SKM-1 (cell line): ENCODE measurements around the gene NDUFB8.
"Not testable (repeated sequence)": the region's sequence is repeated elsewhere in the genome, so short reads cannot be mapped to it uniquely, and the experiment has no call there.

Experiments used
- DNase-seq: peaks from one replicate; lab custom pipeline; 2025; ENCODE audit not compliant: unreplicated experiment; lab: John Stamatoyannopoulos, UW

NDUFB8 gene

DNA sequence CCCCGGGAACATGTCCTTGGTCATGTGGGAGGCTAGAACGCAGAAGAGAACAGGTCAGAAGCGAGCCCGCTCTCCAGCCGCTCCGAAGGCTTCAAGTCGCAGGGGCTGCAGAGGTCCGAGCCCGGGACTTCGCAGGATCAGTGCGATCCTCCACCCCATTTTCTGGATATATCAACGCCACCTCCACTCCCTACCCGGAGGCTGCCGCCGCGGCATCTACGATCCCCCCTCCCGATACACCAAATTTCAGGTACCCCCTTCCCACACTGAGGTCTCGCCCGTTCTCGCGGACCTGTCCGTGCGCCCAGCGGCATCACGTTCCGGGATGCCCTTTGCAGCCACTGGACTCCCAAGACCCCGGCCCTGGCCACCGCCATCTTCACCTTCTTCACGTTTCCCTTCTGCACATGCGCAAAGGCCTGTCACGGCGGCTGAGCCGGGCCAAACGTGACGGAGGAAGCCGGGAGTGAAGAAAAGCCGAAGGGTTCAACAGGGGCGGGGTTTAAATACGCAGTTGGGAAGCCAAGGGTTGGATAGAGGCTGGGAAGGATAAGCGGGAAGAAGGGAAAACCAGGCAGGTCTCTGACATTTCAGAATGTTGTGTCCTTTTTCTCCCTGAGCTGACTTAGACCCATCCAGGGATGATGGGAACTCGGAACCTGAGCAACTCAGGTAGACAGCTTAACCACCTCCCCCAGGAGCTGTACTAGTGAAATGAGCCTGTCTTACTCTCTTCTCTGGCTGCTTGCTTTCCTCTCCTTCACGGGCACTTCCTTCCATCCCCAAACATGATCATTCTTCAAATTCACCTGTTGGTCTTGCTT, at the start of gene NDUFB8:
Gene NDUFB8, minus strand, starts transcription at position 397 of the 824 bp plus-strand sequence. Its CDS starts 20 bp downstream, at position 377.
- peak; percentile 70 for DNase-seq

- DNase-seq, result no peak
Observed at GRCh38 chr10:100576282-100576635, 46.6 kb upstream of the NDUFB8 start.

DNA sequence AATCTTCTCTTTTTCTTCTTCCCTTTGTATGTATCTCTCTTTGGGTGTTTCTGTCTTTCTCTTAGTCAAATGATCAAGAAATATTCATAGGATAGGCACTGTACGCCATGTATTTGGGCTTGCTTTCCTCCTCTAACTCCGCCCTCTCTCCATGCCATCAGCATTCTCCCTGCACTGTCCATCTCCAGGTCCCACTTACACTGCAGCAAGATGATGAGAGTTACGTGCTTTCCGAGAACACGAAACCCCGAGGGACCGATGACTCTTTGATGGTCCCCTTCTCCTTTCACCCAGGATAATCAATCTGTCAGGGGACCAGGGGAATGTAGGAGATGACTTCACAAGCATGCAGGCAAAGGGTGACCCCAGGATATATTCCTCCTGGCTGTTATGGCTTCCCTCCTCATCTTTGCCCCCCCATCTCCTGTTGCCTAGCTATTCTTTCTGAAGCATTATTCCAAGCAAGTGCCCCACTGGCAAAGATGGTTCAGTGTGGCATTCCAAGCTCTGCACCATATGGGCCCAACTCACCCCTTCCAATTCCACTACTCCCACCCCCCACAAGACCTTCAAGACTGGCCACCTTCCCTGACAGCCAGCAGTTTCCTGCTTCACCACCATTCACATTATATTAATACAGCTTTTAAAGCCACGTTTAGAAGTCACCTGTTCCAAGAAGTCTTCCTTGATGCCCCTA, 46.1 kb upstream of the NDUFB8 start:
- DNase-seq, result no peak

- not testable (repeated sequence) for DNase-seq
Observed at GRCh38 chr10:100575146-100575545, 45.5 kb upstream of the NDUFB8 start.

GRCh38 chr10:100571084-100571856, 41.6 kb upstream of the NDUFB8 start:
- DNase-seq, result no peak

DNA sequence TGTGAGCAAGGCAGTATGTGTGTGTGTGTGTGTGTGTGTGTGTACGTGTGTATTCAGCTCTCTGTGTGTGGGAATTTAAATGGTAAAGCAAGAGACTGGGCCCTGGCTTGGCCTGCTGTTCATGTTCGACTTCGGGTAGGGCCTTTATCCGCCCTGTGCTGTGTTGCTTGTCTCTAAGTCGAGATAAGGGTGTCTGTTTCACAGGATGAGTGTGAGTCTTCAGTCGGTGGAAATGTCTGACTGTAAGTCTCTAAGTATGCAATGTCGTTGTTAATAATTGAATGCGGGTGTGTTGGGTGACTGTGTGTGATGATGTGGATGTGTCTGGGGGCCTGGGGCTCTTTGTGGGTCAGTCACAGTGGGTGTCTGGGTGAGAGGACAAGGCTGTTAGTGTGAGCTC, 40.8 kb upstream of the NDUFB8 start:
- no peak for DNase-seq

- DNase-seq, result no peak
Observed at GRCh38 chr10:100569687-100570481, 40.2 kb upstream of the NDUFB8 start.

- no peak for DNase-seq
Observed at GRCh38 chr10:100568912-100569311, 39.2 kb upstream of the NDUFB8 start.

- no peak for DNase-seq
Observed at GRCh38 chr10:100567826-100568225, 38.2 kb upstream of the NDUFB8 start.

GRCh38 chr10:100567249-100567648, 37.6 kb upstream of the NDUFB8 start:
- no peak for DNase-seq

DNA sequence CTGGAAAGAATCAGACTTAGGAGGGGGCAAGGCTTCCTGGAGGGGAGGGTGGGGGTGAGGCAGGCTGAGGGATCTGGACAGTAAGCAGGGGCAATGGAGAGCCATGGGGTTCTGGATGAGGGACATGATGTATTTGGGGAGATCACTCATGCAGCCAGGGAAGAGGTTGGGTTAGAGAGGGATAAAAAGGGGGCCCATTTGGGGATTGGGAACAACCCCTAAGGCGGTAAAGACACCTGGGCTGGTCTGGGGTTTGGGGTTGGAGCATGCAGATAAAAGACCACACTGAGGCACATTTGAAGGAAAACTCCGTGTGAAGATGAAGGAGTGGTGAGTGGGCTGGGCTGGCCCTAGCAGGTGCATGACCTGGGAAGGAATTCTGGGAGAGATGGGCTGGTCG, 36.9 kb upstream of the NDUFB8 start:
- no peak for DNase-seq

DNA sequence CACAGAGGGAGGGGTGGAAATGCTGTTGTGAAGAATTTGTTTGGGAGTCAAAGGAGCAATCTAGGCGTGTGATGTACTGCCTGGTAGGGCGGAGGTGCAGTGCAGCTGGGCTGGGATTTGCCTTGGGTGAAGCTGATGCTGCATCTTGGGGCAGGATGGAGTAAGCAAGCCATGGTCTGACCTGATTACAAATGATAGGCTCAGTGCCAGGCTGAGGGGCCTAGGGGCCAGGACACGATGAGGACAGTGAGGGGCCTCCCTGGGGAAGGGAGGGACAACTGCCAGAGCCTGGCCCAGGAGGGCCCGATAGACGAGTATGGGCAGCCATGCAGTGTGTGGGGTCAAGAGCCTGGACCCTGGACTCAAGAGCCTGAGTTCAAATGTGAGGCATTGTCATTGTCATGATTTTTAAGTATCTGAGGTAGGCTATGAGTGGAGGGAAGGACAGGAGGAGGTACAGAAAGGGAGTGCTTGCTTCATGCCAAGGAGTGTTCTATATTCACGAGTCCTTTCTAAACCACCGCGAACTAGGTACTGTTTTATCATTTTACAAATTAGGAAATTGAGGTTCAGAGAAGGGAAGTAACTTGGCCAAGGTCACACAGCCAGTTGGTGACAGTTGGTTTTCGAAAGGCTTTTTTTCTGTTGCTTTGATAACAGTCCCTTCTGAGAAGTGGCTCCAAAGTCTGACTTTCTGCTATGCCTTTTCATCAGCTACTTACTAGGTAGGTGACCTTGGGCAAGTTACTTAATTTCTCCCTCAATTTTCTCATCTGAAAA, 35.7 kb upstream of the NDUFB8 start:
- DNase-seq, result no peak

DNA sequence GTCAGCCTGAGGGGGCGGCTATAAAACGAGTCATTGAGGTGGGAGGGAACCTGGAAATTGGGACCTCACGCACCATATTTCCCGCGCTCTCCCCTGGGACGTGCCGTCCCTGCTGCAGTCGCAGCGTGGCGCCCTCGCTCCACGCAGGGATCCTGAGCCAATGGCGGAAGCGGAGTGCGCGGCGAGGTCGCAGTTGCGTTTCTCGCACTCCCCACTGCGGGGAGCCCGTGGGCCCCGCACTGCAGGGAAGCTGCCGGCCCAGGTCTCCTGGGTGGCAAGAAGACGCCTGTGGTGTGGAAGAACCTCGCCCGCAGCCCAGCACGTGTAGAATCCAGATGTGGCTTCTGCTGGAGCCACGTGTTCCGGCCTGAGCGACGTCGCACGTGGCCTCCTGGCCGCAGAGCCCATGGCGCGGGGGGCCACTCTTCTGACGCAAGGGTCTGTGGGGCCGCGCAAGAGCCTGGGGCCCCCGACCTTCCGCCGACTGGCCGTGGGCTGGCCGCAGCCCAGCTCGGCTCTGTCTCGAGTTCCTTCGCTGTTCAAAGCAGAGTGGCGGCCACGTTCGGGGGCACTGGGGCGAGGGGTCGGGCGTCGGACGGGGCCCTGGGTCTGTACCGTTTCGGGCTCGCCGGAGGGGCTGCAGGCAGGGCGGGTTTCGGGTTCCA, 32.5 kb upstream of the NDUFB8 start:
- no peak for DNase-seq

GRCh38 chr10:100561005-100561404, 31.3 kb upstream of the NDUFB8 start:
- no peak for DNase-seq

- DNase-seq, result no peak
Observed at GRCh38 chr10:100560248-100560647, 30.6 kb upstream of the NDUFB8 start.

GRCh38 chr10:100554902-100555301, 25.2 kb upstream of the NDUFB8 start:
- DNase-seq, result no peak

DNA sequence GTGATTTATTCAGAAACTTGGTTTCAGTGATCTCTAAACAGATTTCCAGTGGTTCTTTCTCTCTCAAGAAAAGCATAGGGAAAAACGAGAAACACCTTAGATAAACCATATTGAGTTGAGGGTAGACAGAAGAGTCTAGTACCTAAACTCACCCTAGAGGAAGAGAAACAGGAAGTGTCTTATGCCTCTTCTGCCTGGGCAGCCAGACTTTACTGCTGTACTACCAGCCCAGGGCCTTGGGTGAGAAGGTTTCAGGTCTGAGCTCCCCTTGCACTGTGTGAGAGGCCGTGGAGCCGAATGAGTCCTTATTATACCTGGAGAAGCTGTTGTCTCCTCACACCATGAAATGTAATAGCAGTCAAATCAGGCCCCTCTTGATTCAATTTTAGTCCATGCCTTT, 24.3 kb upstream of the NDUFB8 start:
- no peak for DNase-seq

DNA sequence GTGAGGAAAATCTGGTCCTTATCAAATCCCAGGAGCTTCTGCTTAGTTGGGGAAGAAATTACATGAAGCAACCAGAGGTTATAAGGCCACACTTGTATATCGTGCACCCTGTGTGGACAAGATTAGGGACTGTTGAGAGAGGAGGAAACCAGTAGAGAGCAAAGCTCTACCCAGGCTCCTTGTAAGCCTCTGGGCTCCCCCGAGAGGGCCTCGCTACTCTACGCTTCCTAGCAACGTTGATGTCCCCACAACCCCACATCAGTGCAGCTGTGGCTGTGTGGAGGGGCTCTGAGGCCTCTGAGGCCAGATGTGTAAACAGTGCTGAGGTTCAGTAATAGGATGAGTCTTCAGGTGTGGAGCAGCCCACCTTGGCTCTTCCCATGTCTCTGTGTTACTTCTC, 22.1 kb upstream of the NDUFB8 start:
- DNase-seq, result no peak

GRCh38 chr10:100551196-100551595, 21.5 kb upstream of the NDUFB8 start:
- no peak for DNase-seq

GRCh38 chr10:100544950-100545349, 15.3 kb upstream of the NDUFB8 start:
- no peak for DNase-seq
